H1 (cell line): ENCODE measurements around the gene WDR48. TPM values are rescaled to one million over a fixed set of nuclear protein-coding genes. Genes with fewer than 3 reads are reported as not detected.

ENCODE experiments used
- CTCF ChIA-PET: fragments of 300-600 bp; sonication (Branson Sonifier 250); formaldehyde crosslinking; loops from one replicate; lab custom pipeline; 2021; ENCODE audit not compliant: partially characterized antibody; lab: Charles Lee
- POLR2A ChIA-PET: fragments of 300-600 bp; sonication (Branson Sonifier 250); formaldehyde crosslinking; loops from one replicate; lab custom pipeline; 2021; ENCODE audit warnings: inconsistent platforms; ENCODE audit not compliant: partially characterized antibody; lab: Charles Lee
- DNase-seq, 2 experiments: peaks; one replicate each; pipeline versions ENCODE4 v3.0.0 to v3.0.0-alpha.2; 2010 to 2022; ENCODE audit warnings: low spot score in 2 of 2, low read depth in 1 of 2, mixed read lengths in 1 of 2
- FAIRE-seq: peaks from 2 replicates; lab custom pipeline; 2011; peaks lifted over from hg19 to GRCh38; lab: Jason Lieb, UNC
- H2AFZ ChIP-seq: 2 replicates; pipeline ENCODE4 v1.8.1; 2012; ENCODE audit warnings: low read length, inconsistent platforms
- H2AK5ac ChIP-seq: 2 replicates; pipeline ENCODE4 v1.6.1; 2013; ENCODE audit warnings: low read depth, low read length
- H2BK120ac ChIP-seq: replicated peaks from 2 replicates; pipeline ENCODE3; 2013; ENCODE audit warnings: low read depth, low read length, inconsistent platforms
- H2BK12ac ChIP-seq: 2 replicates; pipeline ENCODE4 v1.6.1; 2013; ENCODE audit warnings: low read depth, low read length
- H2BK15ac ChIP-seq: 2 replicates; pipeline ENCODE4 v1.6.1; 2013; ENCODE audit warnings: low read length
- H2BK20ac ChIP-seq: 2 replicates; pipeline ENCODE4 v1.6.1; 2013; ENCODE audit warnings: low read length
- H2BK5ac ChIP-seq: 2 replicates; pipeline ENCODE4 v1.6.1; 2013; ENCODE audit warnings: low read depth, low read length
- H3K14ac ChIP-seq: 2 replicates; pipeline ENCODE4 v1.6.1; 2013; ENCODE audit warnings: inconsistent platforms; ENCODE audit not compliant: insufficient read length
- H3K18ac ChIP-seq: 2 replicates; pipeline ENCODE4 v1.6.1; 2013; ENCODE audit warnings: low read length; ENCODE audit errors: extremely low read depth
- H3K23ac ChIP-seq: 2 replicates; pipeline ENCODE4 v1.6.1; 2013; ENCODE audit warnings: inconsistent platforms; ENCODE audit not compliant: insufficient read length
- H3K23me2 ChIP-seq: 2 replicates; pipeline ENCODE4 v1.6.1; 2013; ENCODE audit warnings: low read depth, low read length
- H3K27ac ChIP-seq: 2 replicates; pipeline ENCODE4 v1.6.1; 2011; ENCODE audit warnings: low read depth, low read length, inconsistent platforms
- H3K27me3 ChIP-seq, 4 experiments: replicated peaks in 1 of 4; 1 replicate in 1 of 4; 2 replicates in 3 of 4; pipeline versions ENCODE4 v1.6.1 to v1.8.1; 2011 to 2013; ENCODE audit warnings: low read length in 3 of 4, mild to moderate bottlenecking in 3 of 4, inconsistent platforms in 2 of 4, mixed read lengths in 2 of 4, moderate library complexity in 1 of 4; ENCODE audit not compliant: control insufficient read depth in 3 of 4, insufficient read depth in 3 of 4; ENCODE audit errors: extremely low read depth in 1 of 4
- H3K36me3 ChIP-seq, 4 experiments: 2 replicates each; pipeline versions ENCODE4 v1.6.1 to v1.8.1; 2011 to 2013; ENCODE audit warnings: mild to moderate bottlenecking in 4 of 4, low read length in 3 of 4, moderate library complexity in 2 of 4, control low read depth in 1 of 4, inconsistent platforms in 1 of 4; ENCODE audit not compliant: insufficient read depth in 4 of 4, control insufficient read depth in 2 of 4
- H3K4ac ChIP-seq: replicated peaks from 2 replicates; pipeline ENCODE3; 2013; ENCODE audit warnings: low read length, low read depth, mixed read lengths, inconsistent platforms; ENCODE audit not compliant: insufficient read length
- H3K4me1 ChIP-seq, 4 experiments: replicated peaks in 1 of 4; 1 replicate in 1 of 4; 2 replicates in 3 of 4; pipeline versions ENCODE4 v1.6.1 to v1.8.1; 2011 to 2013; ENCODE audit warnings: low read length in 3 of 4, inconsistent platforms in 2 of 4, mixed read lengths in 1 of 4; ENCODE audit not compliant: insufficient read depth in 4 of 4, control insufficient read depth in 3 of 4
- H3K4me2 ChIP-seq, 2 experiments: 2 replicates each; pipeline versions ENCODE4 v1.6.1 to v1.8.1; 2011 to 2013; ENCODE audit warnings: low read depth in 2 of 2, low read length in 2 of 2, control low read depth in 1 of 2, inconsistent platforms in 1 of 2, mild to moderate bottlenecking in 1 of 2; ENCODE audit not compliant: insufficient read depth in 1 of 2
- H3K4me3 ChIP-seq, 4 experiments: fragments of 200-600, 300-600 bp in 1 of 4; sonication (generic), shearing (Covaris generic), sonication (Bioruptor Twin) in 1 of 4; 2 replicates each; pipeline versions ENCODE4 v1.5.1 to v1.8.1; 2011 to 2016; ENCODE audit warnings: low read length in 4 of 4, low read depth in 3 of 4, control low read depth in 2 of 4, inconsistent platforms in 2 of 4, mild to moderate bottlenecking in 2 of 4, mixed read lengths in 1 of 4, moderate library complexity in 1 of 4; ENCODE audit not compliant: insufficient read depth in 2 of 4; ENCODE audit errors: extremely low read depth in 1 of 4
- H3K56ac ChIP-seq: replicated peaks from 2 replicates; pipeline ENCODE3; 2013; ENCODE audit warnings: low read depth, mild to moderate bottlenecking, mixed read lengths, low read length, inconsistent platforms; ENCODE audit not compliant: insufficient read length
- H3K79me1 ChIP-seq: 2 replicates; pipeline ENCODE4 v1.6.1; 2013; ENCODE audit warnings: low read depth, low read length, control low read depth
- H3K79me2 ChIP-seq, 2 experiments: 2 replicates each; pipeline versions ENCODE4 v1.6.1 to v1.8.1; 2012 to 2013; ENCODE audit warnings: low read length in 2 of 2, mild to moderate bottlenecking in 2 of 2, inconsistent platforms in 1 of 2; ENCODE audit not compliant: insufficient read depth in 2 of 2, control insufficient read depth in 1 of 2
- H3K9ac ChIP-seq, 4 experiments: replicated peaks in 1 of 4; 1 replicate in 1 of 4; 2 replicates in 3 of 4; pipeline versions ENCODE4 v1.6.1 to v1.8.1; 2011 to 2013; ENCODE audit warnings: low read depth in 3 of 4, low read length in 3 of 4, control low read depth in 2 of 4, mild to moderate bottlenecking in 2 of 4, moderate library complexity in 2 of 4, inconsistent platforms in 1 of 4; ENCODE audit errors: extremely low read depth in 1 of 4
- H3K9me3 ChIP-seq, 2 experiments: 2 replicates each; pipeline versions ENCODE4 v1.6.1 to v1.8.1; 2012 to 2013; ENCODE audit warnings: mild to moderate bottlenecking in 2 of 2, moderate library complexity in 2 of 2, control low read depth in 1 of 2, inconsistent platforms in 1 of 2, low read depth in 1 of 2, low read length in 1 of 2, mixed read lengths in 1 of 2; ENCODE audit not compliant: insufficient read depth in 2 of 2
- H4K20me1 ChIP-seq, 2 experiments: replicated peaks in 1 of 2; 2 replicates each; pipeline versions ENCODE3 to v1.8.1; 2011 to 2013; ENCODE audit warnings: inconsistent platforms in 2 of 2, low read length in 2 of 2, mild to moderate bottlenecking in 1 of 2; ENCODE audit not compliant: insufficient read depth in 2 of 2, control insufficient read depth in 1 of 2
- H4K5ac ChIP-seq: 2 replicates; pipeline ENCODE4 v1.6.1; 2013; ENCODE audit warnings: low read length, low read depth, mixed read lengths, inconsistent platforms; ENCODE audit not compliant: insufficient read length
- H4K8ac ChIP-seq: 2 replicates; pipeline ENCODE4 v1.8.0; 2013; ENCODE audit warnings: mild to moderate bottlenecking, moderate library complexity, low read length, inconsistent platforms; ENCODE audit not compliant: insufficient read depth; ENCODE audit errors: extremely low read depth
- H4K91ac ChIP-seq: replicated peaks from 2 replicates; pipeline ENCODE3; 2013; ENCODE audit warnings: low read length, mixed read lengths, inconsistent platforms; ENCODE audit not compliant: insufficient read length
- ASH2L ChIP-seq: fragments of 200-600, 300-600 bp; sonication (generic); IDR thresholded peaks from one replicate; pipeline ENCODE4 v1.7.1; 2017; ENCODE audit warnings: low read length
- CBX5 ChIP-seq: fragments of 300-800, 300-1000 bp; sonication (generic); IDR thresholded peaks from 2 replicates; pipeline ENCODE4 v1.7.1; 2016; ENCODE audit warnings: antibody characterized with exemption, low read length, low read depth
- EP300 ChIP-seq, 2 experiments: IDR thresholded peaks; 1 replicate in 1 of 2; 2 replicates in 1 of 2; pipeline ENCODE4 v1.6.1; 2011 to 2012; ENCODE audit warnings: low read depth in 2 of 2, low read length in 2 of 2, mild to moderate bottlenecking in 2 of 2, borderline replicate concordance in 1 of 2, inconsistent platforms in 1 of 2, moderate library complexity in 1 of 2
- FOSL1 ChIP-seq: IDR thresholded peaks from 2 replicates; pipeline ENCODE4 v1.6.1; 2011; ENCODE audit warnings: mild to moderate bottlenecking, low read depth, low read length, moderate library complexity; ENCODE audit not compliant: insufficient read depth
- GABPA ChIP-seq: IDR thresholded peaks from 2 replicates; pipeline ENCODE4 v1.6.1; 2011; ENCODE audit warnings: mild to moderate bottlenecking, low read length, moderate library complexity, borderline replicate concordance; ENCODE audit not compliant: insufficient read depth
- HDAC2 ChIP-seq, 2 experiments: fragments of 300-600 bp in 1 of 2; sonication (generic) in 1 of 2; IDR thresholded peaks; 2 replicates each; pipeline ENCODE4 v1.6.1; 2011 to 2012; ENCODE audit warnings: low read depth in 2 of 2, low read length in 2 of 2, mild to moderate bottlenecking in 2 of 2, moderate library complexity in 2 of 2, borderline replicate concordance in 1 of 2, inconsistent platforms in 1 of 2
- NANOG ChIP-seq: IDR thresholded peaks from 2 replicates; pipeline ENCODE4 v1.6.1; 2011; ENCODE audit warnings: low read length, low read depth, mild to moderate bottlenecking, inconsistent platforms; ENCODE audit not compliant: insufficient read depth, poor library complexity, severe bottlenecking
- NRF1 ChIP-seq: IDR thresholded peaks from 2 replicates; pipeline ENCODE4 v1.6.1; 2011; ENCODE audit warnings: mild to moderate bottlenecking, low read depth, low read length, improper control_type of control experiment
- SIX5 ChIP-seq: IDR thresholded peaks from 2 replicates; pipeline ENCODE4 v1.6.1; 2011; ENCODE audit warnings: mild to moderate bottlenecking, low read depth, low read length
- SP2 ChIP-seq: IDR thresholded peaks from 2 replicates; pipeline ENCODE4 v1.6.1; 2012; ENCODE audit warnings: mild to moderate bottlenecking, low read length, inconsistent platforms
- WGBS, 2 experiments: shearing (Covaris generic) in 1 of 2; methylation state at CpG; one replicate each; pipeline versions ENCODE4 v1.1.6 to v1.1.7; 2013 to 2015; ENCODE audit warnings: low lambda C conversion rate in 2 of 2, mixed read lengths in 2 of 2, inconsistent platforms in 1 of 2, low coverage in 1 of 2, missing lambda C conversion rate in 1 of 2; ENCODE audit not compliant: insufficient replicate concordance in 2 of 2, insufficient coverage in 1 of 2, insufficient read length in 1 of 2; ENCODE audit errors: extremely low coverage in 1 of 2, missing lambda C conversion rate in 1 of 2; 5-methylcytosine and 5-hydroxymethylcytosine counted together
- polyA plus RNA-seq, 7 experiments: library from polyadenylated mRNA; depleted of rRNA in 3 of 7; stranded (reverse) in 5 of 7; unstranded in 2 of 7; fragments of >200 nt in 5 of 7; fragments of 200-250 nt in 2 of 7; gene quantifications; 1 replicate in 5 of 7; 2 replicates in 1 of 7; 4 replicates in 1 of 7; pipeline versions ENCODE4 v1.2.1 to v1.2.3, GENCODE V29; 2011 to 2013; ENCODE audit warnings: missing spikeins in 2 of 7, mixed read lengths in 2 of 7
- total RNA-seq: library from RNA; stranded (reverse); fragmentation: NEBNext Ultra II Directional; extraction: Animal tissue kit (Norgen Biotek cat#: 25700); gene quantifications from 2 replicates; pipeline ENCODE4 v1.2.1, GENCODE V29; 2021

The WDR48 gene
- total and polyA plus RNA-seq, 2 of the 8 experiments (the other 6 are each of a cell fraction or from before 2014, with no cell fraction given) = 21.2 to 54.1 TPM

DNA sequence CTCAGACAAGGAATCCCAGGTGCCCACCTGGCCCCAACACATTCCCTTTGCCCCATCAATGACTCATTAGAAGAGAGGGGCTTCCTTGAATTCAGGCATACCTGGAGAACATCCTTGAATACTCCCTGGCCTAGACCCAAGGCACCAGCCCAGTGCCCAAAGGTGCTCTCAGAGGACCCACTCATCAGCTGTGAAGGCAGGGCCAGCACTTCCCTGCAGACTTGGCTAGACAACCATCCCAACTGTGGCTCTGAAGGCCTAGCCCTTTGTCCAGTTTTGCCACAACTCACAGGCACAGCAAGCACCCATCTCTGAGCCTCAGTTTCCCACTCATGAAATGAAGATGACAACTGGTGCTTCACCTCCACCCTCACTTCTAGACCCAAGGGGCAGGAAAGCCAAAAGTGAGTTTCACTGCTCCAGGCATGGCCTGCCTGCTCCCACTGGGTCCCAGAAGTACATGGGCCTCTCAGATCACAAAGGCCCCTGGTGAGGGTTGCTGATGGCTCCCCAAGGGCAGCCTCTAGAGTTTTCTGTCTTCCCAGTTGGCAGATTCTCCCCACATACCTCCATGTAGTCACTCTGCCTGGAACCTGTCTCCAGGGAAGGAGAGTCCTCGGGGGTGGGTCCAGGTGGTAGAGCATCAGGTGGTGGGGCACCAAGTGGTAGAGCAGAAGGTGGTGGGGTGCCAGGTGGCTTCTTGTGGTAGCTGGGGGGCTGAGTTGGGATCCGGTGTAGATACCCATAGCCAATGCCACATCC, 48.1 kb downstream of the WDR48 start:
- Histone ChIP-seq H4K20me1 (peaks cover 0 to 5% of the 10 kb centered on the region in 2 experiments), H3K4me1 (no peaks in the 10 kb centered on the region; a peak in 1 of 7 replicates), H3K14ac (no peak overlapping the region), H4K91ac (no peak overlapping the region), H3K9me3 (no peaks in the 10 kb centered on the region; a peak in 1 of 4 replicates), H3K23ac (no peak overlapping the region), H3K36me3 (peaks cover 12 to 28% (median 27%) of the 10 kb centered on the region in 4 experiments), H3K9ac (no peak overlapping the region), H3K79me1 (peaks cover 3% of the 10 kb centered on the region; the same call in 1 of the 2 replicates), H2AFZ (no peak overlapping the region), H2AK5ac (no peak overlapping the region), H3K79me2 (no peaks in the 10 kb centered on the region), H3K4me2 (no peak overlapping the region), H2BK15ac (no peak overlapping the region), H3K27ac (no peak overlapping the region), H2BK12ac (no peak overlapping the region), H3K56ac (no peak overlapping the region), H3K4ac (no peak overlapping the region), H2BK20ac (no peak overlapping the region), H4K5ac (no peak overlapping the region), H2BK120ac (no peak overlapping the region), H2BK5ac (no peak overlapping the region), H3K27me3 (no peaks in the 10 kb centered on the region), H3K4me3 (no peak overlapping the region), H3K18ac (no peak overlapping the region), H3K23me2 (no peaks in the 10 kb centered on the region), H4K8ac (no peak overlapping the region; the same call in 1 of the 2 replicates)
- FAIRE-seq = no peak
- peak in 1 of 2 experiments; percentile 35 for DNase-seq
- 100% methylated on average over 2 of the region's 2 CpGs; no CpG with 5 or more reads in 1 of the 2 experiments for WGBS, 2 experiments
- CTCF ChIA-PET = interaction anchor here (1.0 to 7.9 kb wide), 7 partner anchors 13 to 190 kb away, joined by 3 to 106 read pairs (median 4); no protein-coding TSS in a partner anchor
- POLR2A ChIA-PET = no interaction called here
- no peak for TF ChIP-seq HDAC2 (IDR thresholded peaks at IDR 0.05; ENCODE audit: borderline replicate concordance in 1 of 2, low read depth in 2 of 2, low read length in 2 of 2)
- no peak for TF ChIP-seq CBX5
- TF ChIP-seq NANOG = no peak
- TF ChIP-seq EP300 (IDR thresholded peaks at IDR 0.05; ENCODE audit: borderline replicate concordance in 1 of 2, low read depth in 2 of 2, low read length in 2 of 2) = no peak
- TF ChIP-seq ASH2L = no peak
- TF ChIP-seq SP2 = no peak
- no peak for TF ChIP-seq GABPA
- no peak for TF ChIP-seq SIX5
- TF ChIP-seq FOSL1 = no peak
- no peak for TF ChIP-seq NRF1
